ENCODE data around the gene NLGN1.
"Not testable (repeated sequence)": the region's sequence is repeated elsewhere in the genome, so short reads cannot be mapped to it uniquely, and the experiment has no call there.

The NLGN1 gene

DNA sequence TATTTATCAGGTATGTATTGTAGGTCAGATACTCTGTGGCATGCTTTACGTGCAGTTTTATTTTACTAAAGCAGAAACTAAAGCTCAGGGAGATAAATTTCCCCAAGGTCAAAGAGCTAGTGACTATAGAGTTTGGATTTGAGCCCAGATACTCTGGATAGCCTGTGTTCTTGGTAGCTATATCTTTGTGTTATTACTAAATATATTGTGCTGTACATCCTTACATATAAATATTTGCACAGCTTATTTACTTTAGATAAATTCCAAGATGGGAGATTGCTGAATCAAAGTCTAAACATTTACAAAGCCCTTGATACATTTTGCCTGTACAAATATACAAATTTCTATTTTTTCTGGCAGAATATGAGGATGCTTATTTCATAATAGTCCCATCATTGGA lies 800.7 kb downstream of the NLGN1 start:
- TF ChIP-seq, protein P1, sequence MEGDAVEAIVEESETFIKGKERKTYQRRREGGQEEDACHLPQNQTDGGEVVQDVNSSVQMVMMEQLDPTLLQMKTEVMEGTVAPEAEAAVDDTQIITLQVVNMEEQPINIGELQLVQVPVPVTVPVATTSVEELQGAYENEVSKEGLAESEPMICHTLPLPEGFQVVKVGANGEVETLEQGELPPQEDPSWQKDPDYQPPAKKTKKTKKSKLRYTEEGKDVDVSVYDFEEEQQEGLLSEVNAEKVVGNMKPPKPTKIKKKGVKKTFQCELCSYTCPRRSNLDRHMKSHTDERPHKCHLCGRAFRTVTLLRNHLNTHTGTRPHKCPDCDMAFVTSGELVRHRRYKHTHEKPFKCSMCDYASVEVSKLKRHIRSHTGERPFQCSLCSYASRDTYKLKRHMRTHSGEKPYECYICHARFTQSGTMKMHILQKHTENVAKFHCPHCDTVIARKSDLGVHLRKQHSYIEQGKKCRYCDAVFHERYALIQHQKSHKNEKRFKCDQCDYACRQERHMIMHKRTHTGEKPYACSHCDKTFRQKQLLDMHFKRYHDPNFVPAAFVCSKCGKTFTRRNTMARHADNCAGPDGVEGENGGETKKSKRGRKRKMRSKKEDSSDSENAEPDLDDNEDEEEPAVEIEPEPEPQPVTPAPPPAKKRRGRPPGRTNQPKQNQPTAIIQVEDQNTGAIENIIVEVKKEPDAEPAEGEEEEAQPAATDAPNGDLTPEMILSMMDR (conservative IDR thresholded peaks at IDR 0.05): no peak
- H3K27ac ChIP-seq: no peak overlapping the region

DNA sequence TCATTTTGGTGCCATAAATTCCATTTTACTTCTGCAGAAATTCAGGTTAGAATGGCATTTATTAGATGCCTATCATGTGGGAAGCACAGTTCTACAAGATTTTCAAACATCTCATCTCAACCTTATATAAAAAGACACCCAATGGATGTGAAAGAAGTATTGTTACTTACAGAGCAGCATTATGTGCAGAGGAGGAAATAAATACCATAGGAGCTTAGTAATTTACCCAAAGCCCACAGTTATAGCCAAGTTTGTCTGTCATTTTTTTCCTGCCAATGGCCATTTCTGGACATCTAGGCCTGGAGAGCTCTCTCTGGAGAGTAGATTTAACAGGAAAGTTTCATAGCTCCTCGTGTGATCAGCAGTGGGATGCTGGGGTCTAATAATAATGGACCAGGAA lies 802.2 kb downstream of the NLGN1 start:
- no peak overlapping the region for H3K27ac ChIP-seq
- TF ChIP-seq, protein P1 (conservative IDR thresholded peaks at IDR 0.05): no peak

DNA sequence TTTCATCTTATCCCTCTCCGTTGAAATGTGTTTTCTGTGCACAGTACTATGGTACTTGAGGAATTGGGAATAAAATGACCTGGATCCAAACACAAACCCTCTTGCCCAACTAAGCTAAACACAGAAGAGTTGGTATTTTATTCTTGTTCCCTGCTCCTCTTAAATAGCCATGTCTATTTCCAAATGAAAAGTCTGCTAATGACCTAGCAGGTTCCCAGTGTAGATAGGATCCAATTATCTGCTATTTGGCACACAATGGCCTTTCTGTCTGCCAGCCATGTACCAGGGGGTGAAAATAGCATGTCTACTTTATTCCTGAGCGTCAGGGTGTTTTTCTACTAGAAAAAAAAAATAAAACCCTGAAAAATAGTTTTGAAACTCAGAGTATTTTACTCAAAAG lies 804.6 kb downstream of the NLGN1 start:
- H3K27ac ChIP-seq: no peak overlapping the region
- TF ChIP-seq, protein P1 (conservative IDR thresholded peaks at IDR 0.05): no peak

DNA sequence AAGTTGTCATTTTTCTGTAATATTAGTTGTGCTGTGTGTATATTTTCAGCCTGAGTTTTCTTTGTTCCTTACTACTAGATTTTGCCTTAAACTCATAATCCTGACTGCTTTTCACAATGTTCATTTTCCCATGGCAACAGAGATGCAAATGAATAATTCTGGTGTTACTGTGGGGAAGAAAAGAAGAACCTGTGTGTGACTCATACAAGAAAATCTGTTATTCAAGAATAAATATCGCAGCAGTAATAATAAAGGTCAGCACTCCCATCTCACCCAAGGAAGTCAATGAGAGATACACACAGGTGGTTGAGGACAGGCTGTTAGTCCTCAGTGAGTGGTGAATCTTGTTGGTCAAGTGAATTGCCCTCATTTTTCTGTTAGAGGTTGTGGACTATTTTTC lies 805.0 kb downstream of the NLGN1 start:
- no peak overlapping the region for H3K27ac ChIP-seq
- TF ChIP-seq, protein P1 (conservative IDR thresholded peaks at IDR 0.05): no peak

DNA sequence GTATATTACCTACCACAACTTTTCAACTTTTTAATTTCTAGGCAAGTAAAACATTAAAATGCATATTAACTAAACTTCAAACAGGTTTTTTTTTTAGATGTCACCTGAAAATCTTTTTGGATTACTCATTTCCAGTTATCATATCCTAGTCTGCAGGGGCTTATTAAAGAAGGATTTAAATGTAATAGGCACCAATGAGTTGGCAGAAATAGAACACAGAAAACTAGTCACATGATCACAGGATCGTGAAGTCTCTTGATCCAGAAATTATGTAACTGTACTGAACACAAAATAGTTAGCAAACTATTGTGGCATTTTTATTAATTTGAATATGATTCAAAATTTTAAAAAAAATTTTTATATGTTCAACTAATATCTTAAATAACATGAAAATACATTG lies 807.2 kb downstream of the NLGN1 start:
- TF ChIP-seq, protein P1 (conservative IDR thresholded peaks at IDR 0.05): no peak
- H3K27ac ChIP-seq: no peak overlapping the region

DNA sequence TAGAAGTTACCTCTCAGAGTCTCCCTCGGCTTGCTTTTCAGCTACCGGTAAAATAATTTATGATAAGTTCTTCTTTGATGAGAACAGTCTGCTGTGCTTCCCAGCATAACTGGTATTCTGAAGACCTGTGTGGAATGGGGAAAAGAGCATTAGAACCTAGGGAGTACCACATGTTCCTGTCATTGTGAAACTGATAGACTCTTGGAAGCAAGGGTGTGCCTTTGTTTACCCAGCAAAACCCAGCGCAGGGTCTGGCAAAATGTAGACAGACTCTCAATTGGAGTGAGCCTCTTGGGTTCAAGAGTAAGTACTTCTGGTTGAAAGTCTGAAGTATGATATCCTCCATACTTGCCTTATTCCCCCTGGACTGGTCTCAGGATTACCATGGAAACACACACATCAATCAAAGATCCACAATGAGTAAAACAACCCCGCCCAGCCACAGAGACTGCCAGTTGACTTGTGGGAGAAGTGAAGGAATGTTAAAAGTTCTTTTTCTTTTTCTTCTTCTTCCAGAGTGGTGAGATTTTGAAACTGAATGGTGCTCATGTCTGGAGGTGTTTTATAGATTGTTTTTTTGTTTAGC lies 809.2 kb downstream of the NLGN1 start:
- TF ChIP-seq, protein P1 (conservative IDR thresholded peaks at IDR 0.05): no peak
- no peak overlapping the region for H3K27ac ChIP-seq

DNA sequence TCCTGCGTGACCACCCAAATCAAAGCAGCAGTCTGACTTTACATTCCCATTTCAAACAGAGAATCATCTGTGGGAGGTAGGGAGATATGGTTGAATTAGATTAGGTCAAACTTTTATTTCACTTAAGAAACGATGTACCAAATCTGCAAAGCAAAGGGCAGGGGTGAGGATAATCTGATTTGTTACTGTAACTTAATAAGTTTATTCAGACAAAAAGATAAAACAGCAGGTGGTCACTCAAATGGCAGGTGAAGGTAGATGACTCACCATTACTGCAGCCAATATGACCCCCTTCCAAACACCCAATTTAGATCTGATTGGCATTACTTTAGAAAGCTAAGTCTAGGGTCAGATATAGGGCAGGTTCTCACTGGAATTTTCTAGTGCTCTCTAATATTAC lies 810.6 kb downstream of the NLGN1 start:
- no peak overlapping the region for H3K27ac ChIP-seq
- TF ChIP-seq, protein P1 (conservative IDR thresholded peaks at IDR 0.05): no peak

DNA sequence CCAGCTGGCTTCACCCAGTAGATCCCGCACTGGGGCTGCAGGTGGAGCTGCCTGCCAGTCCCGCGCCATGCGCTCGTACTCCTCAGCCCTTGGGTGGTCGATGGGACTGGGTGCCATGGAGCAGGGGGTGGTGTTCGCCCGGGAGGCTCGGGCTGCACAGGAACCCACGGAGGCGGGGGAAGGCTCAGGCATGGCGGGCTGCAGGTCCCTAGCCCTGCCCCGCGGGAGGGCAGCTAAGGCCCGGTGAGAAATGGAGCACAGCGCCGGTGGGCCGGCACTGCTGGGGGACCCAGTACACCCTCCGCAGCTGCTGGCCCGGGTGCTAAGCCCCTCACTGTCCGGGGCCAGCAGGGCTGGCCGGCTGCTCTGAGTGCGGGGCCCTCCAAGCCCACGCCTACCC lies 814.4 kb downstream of the NLGN1 start:
- H3K27ac ChIP-seq: not testable (repeated sequence)
